Endothelial cell of umbilical vein (primary cell): ENCODE results near the gene SRL. TPM values are rescaled to one million over a fixed set of nuclear protein-coding genes. Genes with fewer than 3 reads are reported as not detected.

Source experiments
- BruUV-seq: library from RNA; stranded (reverse); fragments of 400-500 nt; replicated peaks from 2 replicates; lab custom pipeline; 2021; lab: Mats Ljungman, UMichigan
- CTCF ChIA-PET: fragments of 300-600, 350-600 bp; sonication (Branson Sonifier 250); formaldehyde crosslinking; loops from one replicate; lab custom pipeline; 2021; ENCODE audit warnings: antibody characterized with exemption, inconsistent platforms; lab: Charles Lee
- POLR2A ChIA-PET: fragments of 300-600, 350-600 bp; sonication (Branson Sonifier 250); formaldehyde crosslinking; loops from one replicate; lab custom pipeline; 2021; ENCODE audit warnings: antibody characterized with exemption, inconsistent platforms; lab: Charles Lee
- DNase-seq: peaks from one replicate; pipeline ENCODE4 v3.0.0-alpha.2; 2011; ENCODE audit warnings: low read depth, low spot score
- FAIRE-seq: peaks from 2 replicates; lab custom pipeline; 2011; peaks lifted over from hg19 to GRCh38; lab: Jason Lieb, UNC
- H2AFZ ChIP-seq: 2 replicates; pipeline ENCODE4 v1.6.0; 2012; ENCODE audit warnings: low read depth, low read length, control low read depth, inconsistent platforms
- H3K27ac ChIP-seq: 2 replicates; pipeline ENCODE4 v1.5.1; 2011; ENCODE audit warnings: low read depth, mild to moderate bottlenecking, control low read depth, low read length, moderate library complexity; ENCODE audit not compliant: insufficient read depth
- H3K27me3 ChIP-seq, 2 experiments: 2 replicates each; pipeline versions ENCODE4 v1.6.0 to v1.6.1; 2011; ENCODE audit warnings: low read length in 2 of 2, mixed read lengths in 1 of 2; ENCODE audit not compliant: control insufficient read depth in 2 of 2, insufficient read depth in 2 of 2
- H3K36me3 ChIP-seq, 2 experiments: 2 replicates in 1 of 2; 3 replicates in 1 of 2; pipeline ENCODE4 v1.5.1; 2011; ENCODE audit warnings: low read length in 2 of 2, mild to moderate bottlenecking in 1 of 2, moderate library complexity in 1 of 2; ENCODE audit not compliant: control insufficient read depth in 2 of 2, insufficient read depth in 2 of 2; ENCODE audit errors: extremely low read depth in 1 of 2
- H3K4me1 ChIP-seq: 3 replicates; pipeline ENCODE4 v1.5.1; 2011; ENCODE audit warnings: mild to moderate bottlenecking, low read length; ENCODE audit not compliant: control insufficient read depth, insufficient read depth; ENCODE audit errors: extremely low read depth
- H3K4me2 ChIP-seq: 2 replicates; pipeline ENCODE4 v1.6.1; 2011; ENCODE audit warnings: low read length, control low read depth, mixed read lengths; ENCODE audit not compliant: insufficient read depth
- H3K4me3 ChIP-seq, 3 experiments: fragments of 200-600 bp in 1 of 3; sonication (generic), shearing (Covaris generic) in 1 of 3; replicated peaks in 1 of 3; 2 replicates each; pipeline ENCODE4 v1.5.1; 2011 to 2016; ENCODE audit warnings: control low read depth in 3 of 3, low read length in 3 of 3, mild to moderate bottlenecking in 2 of 3, inconsistent platforms in 1 of 3, low read depth in 1 of 3, moderate library complexity in 1 of 3; ENCODE audit not compliant: insufficient read depth in 1 of 3
- H3K79me2 ChIP-seq: 2 replicates; pipeline ENCODE4 v1.6.0; 2012; ENCODE audit warnings: low read length, inconsistent platforms; ENCODE audit not compliant: control insufficient read depth, insufficient read depth
- H3K9ac ChIP-seq: replicated peaks from 2 replicates; pipeline ENCODE3; 2011; ENCODE audit warnings: low read length, control low read depth; ENCODE audit not compliant: insufficient read depth; ENCODE audit errors: extremely low read depth
- H3K9me1 ChIP-seq: replicated peaks from 3 replicates; pipeline ENCODE4 v1.6.0; 2011; ENCODE audit warnings: mild to moderate bottlenecking, low read length; ENCODE audit not compliant: control insufficient read depth, insufficient read depth; ENCODE audit errors: extremely low read depth
- H3K9me3 ChIP-seq: replicated peaks from 2 replicates; pipeline ENCODE4 v1.5.1; 2012; ENCODE audit warnings: low read length, inconsistent platforms; ENCODE audit not compliant: control insufficient read depth, insufficient read depth
- H4K20me1 ChIP-seq: replicated peaks from 2 replicates; pipeline ENCODE3; 2011; ENCODE audit warnings: mild to moderate bottlenecking, low read length; ENCODE audit not compliant: control insufficient read depth, insufficient read depth; ENCODE audit errors: extremely low read depth
- EZH2 ChIP-seq: IDR thresholded peaks from 2 replicates; pipeline ENCODE4 v1.6.1; 2012; ENCODE audit warnings: borderline replicate concordance, low read depth, mild to moderate bottlenecking, moderate library complexity, low read length, inconsistent platforms; ENCODE audit not compliant: severe bottlenecking
- FOS ChIP-seq: IDR thresholded peaks from 2 replicates; pipeline ENCODE4 v1.6.1; 2011; ENCODE audit warnings: mild to moderate bottlenecking, low read length, moderate library complexity, borderline replicate concordance; ENCODE audit not compliant: insufficient read depth
- GATA2 ChIP-seq: IDR thresholded peaks from 2 replicates; pipeline ENCODE4 v1.7.0; 2011; ENCODE audit warnings: low read depth, mild to moderate bottlenecking, moderate library complexity, mixed read lengths, low read length; ENCODE audit not compliant: insufficient read length, insufficient read depth
- POLR2A ChIP-seq: IDR thresholded peaks from 2 replicates; pipeline ENCODE4 v1.6.1; 2012; ENCODE audit warnings: low read depth, mild to moderate bottlenecking, control low read depth, low read length
- POLR2AphosphoS5 ChIP-seq: IDR thresholded peaks from 2 replicates; pipeline ENCODE4 v1.6.1; 2012; ENCODE audit warnings: low read depth, mild to moderate bottlenecking, control low read depth, low read length, moderate library complexity; ENCODE audit not compliant: insufficient read depth
- dilution Hi-C: fragments of 300-500 bp; cut with MboI; formaldehyde crosslinking; loops from one replicate; pipeline ENCODE4 v1.15.0; 2019; ENCODE audit warnings: low sequenced_read_pairs; ENCODE audit not compliant: extremely low pct_ligation_motif_present
- intact Hi-C: fragments of 100-400 bp; cut with micrococcal nuclease; formaldehyde crosslinking; loops from one replicate; pipeline ENCODE4 v1.10.0; 2022
- polyA plus RNA-seq, 4 experiments: library from polyadenylated mRNA; depleted of rRNA in 3 of 4; stranded (reverse) in 3 of 4; unstranded in 1 of 4; fragments of >200 nt; gene quantifications; 2 replicates each; pipeline versions ENCODE4 v1.2.1 to v1.2.3, GENCODE V29; 2011 to 2012; ENCODE audit warnings: missing spikeins in 1 of 4
- total RNA-seq: library from RNA; stranded (reverse); gene quantifications from 2 replicates; pipeline ENCODE4 v1.2.3, GENCODE V29; 2021
- TF ChIP-seq, protein P1 (sequence below), 2 donors: IDR thresholded peaks; 1 replicate in 1 of 2; 2 replicates in 1 of 2; pipeline ENCODE4 v1.5.1; 2011; ENCODE audit warnings: low read length in 2 of 2, mild to moderate bottlenecking in 2 of 2, moderate library complexity in 2 of 2, control low read depth in 1 of 2, inconsistent platforms in 1 of 2, low read depth in 1 of 2; ENCODE audit not compliant: insufficient read depth in 1 of 2; ENCODE audit errors: extremely low read depth in 1 of 2
- TF ChIP-seq, protein P2 (sequence below): IDR thresholded peaks from 2 replicates; pipeline ENCODE4 v1.6.1; 2011; ENCODE audit not compliant: insufficient read depth, insufficient read length

The SRL gene
- total and polyA plus RNA-seq, 2 donors (not counting 3 experiments of a cell fraction or from before 2014, with no cell fraction given) = 0.21 to 0.29 TPM

DNA sequence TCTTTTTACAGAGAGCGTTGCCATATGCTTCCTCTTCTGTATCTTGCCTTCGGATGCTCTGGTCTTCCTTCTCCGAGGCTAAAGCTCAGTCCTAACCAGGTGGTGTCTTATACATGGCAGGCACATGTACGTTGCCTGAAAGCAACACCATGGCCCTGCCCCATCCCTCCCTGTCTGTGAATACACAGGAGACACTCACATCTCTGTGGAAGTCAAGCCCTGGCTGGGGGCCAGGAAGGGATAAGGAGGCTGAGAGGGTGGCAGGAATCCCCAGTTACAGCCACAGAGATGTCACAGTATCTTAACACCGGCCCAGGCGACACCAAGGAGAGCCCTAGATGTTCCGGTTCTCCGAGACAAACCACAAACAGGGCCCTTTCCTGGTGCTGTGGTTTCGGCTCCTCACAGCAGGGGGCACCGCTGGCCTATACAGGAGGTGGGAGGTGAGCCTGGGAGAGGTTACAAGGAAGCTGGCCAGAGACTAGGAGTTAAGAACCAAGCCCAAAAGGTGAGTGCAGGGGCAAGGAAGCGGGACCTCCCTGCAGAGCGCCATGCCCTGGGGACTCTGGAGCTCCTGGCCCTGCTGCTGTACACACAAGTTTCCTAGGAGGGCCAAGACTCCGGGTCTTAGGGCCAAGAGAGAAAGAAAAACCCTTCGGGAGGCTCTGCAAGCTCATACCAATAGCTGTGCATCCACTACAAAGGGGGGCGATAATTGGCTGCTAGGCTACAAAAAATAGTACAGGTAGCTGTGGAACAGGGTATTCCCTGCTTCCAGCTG lies 41.7 kb downstream of the SRL start:
- dilution Hi-C loops (no loop called here), intact Hi-C loops (loop anchor here (1.0 kb wide), 3 partner anchors 54 to 202 kb away; no protein-coding TSS in a partner anchor)
- Histone ChIP-seq H3K9me1 (no peaks in the 10 kb centered on the region), H4K20me1 (no peaks in the 10 kb centered on the region), H3K9ac (no peak overlapping the region), H3K4me2 (no peak overlapping the region), H3K4me3 (no peak overlapping the region), H3K9me3 (no peaks in the 10 kb centered on the region), H3K27me3 (no peaks in the 10 kb centered on the region), H3K27ac (no peak overlapping the region), H3K36me3 (no peaks in the 10 kb centered on the region), H2AFZ (no peak overlapping the region), H3K79me2 (no peaks in the 10 kb centered on the region), H3K4me1 (no peaks in the 10 kb centered on the region)
- FAIRE-seq (peak; percentile 50), DNase-seq (peak; percentile 62)
- ChIA-PET CTCF (interaction anchor here (0.5 to 5.4 kb wide), 40 partner anchors 9 to 348 kb away, joined by 3 to 77 read pairs (median 4); partner anchors contain the start of genes GLIS2, PAM16 and TFAP4), POLR2A (interaction anchor here (0.6 kb wide), 1 partner anchor 40 kb away, joined by 3 read pairs; no protein-coding TSS in a partner anchor)
- no peak for TF ChIP-seq POLR2A
- TF ChIP-seq, protein P1, sequence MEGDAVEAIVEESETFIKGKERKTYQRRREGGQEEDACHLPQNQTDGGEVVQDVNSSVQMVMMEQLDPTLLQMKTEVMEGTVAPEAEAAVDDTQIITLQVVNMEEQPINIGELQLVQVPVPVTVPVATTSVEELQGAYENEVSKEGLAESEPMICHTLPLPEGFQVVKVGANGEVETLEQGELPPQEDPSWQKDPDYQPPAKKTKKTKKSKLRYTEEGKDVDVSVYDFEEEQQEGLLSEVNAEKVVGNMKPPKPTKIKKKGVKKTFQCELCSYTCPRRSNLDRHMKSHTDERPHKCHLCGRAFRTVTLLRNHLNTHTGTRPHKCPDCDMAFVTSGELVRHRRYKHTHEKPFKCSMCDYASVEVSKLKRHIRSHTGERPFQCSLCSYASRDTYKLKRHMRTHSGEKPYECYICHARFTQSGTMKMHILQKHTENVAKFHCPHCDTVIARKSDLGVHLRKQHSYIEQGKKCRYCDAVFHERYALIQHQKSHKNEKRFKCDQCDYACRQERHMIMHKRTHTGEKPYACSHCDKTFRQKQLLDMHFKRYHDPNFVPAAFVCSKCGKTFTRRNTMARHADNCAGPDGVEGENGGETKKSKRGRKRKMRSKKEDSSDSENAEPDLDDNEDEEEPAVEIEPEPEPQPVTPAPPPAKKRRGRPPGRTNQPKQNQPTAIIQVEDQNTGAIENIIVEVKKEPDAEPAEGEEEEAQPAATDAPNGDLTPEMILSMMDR (IDR thresholded peaks at IDR 0.05; ENCODE audit: extremely low read depth in 1 of 2, insufficient read depth in 1 of 2, low read depth in 1 of 2, low read length in 2 of 2) = peak; percentile 46 to 83
- TF ChIP-seq EZH2 = no peak
- no peak for TF ChIP-seq POLR2AphosphoS5
- no peak for TF ChIP-seq GATA2
- TF ChIP-seq, protein P2, sequence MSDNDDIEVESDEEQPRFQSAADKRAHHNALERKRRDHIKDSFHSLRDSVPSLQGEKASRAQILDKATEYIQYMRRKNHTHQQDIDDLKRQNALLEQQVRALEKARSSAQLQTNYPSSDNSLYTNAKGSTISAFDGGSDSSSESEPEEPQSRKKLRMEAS = no peak
- TF ChIP-seq FOS = no peak
- BruUV-seq = no TSS peak
